NCI-H748 treated with DMSO at 0.1 percent for 48 hours (cell line): ENCODE measurements around the gene UBE2E2.

Experiments
- DNase-seq: peaks from one replicate; lab custom pipeline; 2025; lab: John Stamatoyannopoulos, UW

The UBE2E2 gene

DNA sequence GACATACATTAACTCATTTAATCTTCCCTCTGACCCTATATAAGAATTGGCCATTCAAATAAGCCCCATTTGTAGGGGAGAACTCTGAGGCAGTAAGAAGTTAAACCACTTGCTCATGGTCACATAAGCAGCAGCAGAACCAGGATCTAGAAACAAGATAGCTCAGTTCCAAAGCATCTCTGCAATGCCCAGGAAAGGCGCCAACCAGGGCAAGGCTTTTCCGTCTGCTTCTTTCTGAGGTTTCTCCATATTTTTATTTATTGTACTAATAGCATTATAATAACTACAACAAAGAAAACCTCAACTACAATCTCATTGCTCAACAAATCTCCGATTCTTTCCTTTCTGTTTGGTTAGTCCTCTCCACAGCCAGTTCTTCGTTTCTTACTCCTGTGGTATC, 4.3 kb upstream of the UBE2E2 start:
- DNase-seq: no peak

DNA sequence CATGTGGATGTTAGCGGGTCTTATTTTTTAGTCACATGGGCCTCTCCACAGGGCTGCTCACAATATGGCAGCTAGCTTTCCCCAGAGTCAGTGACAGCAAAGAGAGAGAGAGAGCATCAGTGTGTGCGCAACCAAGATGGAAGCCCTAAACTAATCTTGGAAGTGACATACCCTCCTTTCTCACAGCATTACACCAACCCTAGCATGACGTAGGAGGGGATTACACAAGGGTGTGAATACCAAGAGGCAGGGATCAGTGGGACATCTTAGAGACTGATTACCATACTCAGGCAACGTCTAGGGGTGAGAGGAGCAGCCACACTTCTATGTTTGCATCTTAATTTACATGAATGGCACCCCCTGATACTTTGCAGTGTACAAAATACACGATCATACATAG, 3.5 kb upstream of the UBE2E2 start:
- DNase-seq: no peak

DNA sequence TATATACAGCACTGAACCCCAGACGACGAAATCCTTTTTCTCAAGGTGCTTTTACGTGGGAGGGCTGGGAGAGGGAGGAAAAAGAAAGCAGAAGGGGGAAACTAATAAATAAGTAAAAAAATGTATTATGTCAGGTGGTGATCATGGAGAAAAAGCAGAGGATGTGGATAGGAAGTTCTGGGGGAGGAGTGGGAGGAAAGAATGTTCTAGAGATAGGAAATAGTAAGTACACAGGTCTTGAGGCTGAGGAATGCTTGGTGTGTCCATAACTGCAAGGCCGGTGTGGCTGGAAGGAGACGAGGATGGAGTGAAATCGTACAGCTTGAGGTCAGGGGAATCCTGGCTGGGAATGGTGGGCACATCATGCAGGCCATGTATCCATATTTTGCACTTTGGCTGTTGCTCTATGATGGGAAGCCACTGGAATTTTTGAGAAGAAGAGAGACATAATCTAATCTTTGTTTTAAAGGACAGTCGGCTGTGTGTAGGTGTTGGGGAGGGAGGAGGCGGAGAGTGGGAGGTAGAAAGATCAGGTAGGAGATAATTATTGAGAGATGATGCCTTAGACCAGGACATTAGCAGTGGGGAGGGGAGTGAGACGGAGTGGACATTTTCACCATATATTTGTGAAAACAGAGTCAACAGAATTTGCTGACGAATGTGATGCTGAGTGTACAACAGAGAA, 1.8 kb upstream of the UBE2E2 start:
- no peak for DNase-seq

DNA sequence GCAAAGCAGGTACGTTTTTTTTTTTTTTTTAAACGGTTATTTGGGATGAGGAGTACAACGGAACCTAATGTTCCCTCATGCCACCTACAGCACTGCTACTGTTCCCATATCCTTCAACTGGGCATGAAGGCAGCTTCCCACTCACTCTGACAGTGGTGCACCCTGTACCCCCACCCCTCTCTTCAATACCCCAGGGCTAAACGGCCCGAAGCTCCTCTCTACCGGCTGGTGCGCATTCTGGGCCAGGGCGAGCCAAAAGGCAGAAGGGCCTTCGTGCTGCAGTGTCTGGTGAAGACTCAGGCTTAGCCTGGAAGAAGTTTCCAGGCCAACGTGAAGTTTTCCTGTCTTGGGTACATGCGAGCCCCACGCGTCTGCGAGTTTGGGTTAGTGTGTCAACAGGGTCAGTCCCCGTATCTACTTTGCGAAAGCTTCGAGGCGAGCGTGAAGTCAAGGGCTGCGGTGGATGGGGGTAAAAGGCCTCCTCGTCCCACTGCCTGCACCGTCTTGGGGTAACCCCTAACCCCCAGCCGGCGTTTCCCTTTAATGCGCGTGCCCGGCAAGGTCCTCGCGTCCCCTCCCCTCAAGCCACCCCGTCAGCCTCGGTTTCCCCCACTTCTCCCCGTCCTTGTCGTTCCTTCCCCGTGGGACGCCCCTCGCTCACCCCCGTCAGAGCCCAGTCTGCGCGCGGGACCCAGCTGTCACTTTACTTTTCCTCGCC, 765 bp upstream of the UBE2E2 start:
- no peak for DNase-seq

DNA sequence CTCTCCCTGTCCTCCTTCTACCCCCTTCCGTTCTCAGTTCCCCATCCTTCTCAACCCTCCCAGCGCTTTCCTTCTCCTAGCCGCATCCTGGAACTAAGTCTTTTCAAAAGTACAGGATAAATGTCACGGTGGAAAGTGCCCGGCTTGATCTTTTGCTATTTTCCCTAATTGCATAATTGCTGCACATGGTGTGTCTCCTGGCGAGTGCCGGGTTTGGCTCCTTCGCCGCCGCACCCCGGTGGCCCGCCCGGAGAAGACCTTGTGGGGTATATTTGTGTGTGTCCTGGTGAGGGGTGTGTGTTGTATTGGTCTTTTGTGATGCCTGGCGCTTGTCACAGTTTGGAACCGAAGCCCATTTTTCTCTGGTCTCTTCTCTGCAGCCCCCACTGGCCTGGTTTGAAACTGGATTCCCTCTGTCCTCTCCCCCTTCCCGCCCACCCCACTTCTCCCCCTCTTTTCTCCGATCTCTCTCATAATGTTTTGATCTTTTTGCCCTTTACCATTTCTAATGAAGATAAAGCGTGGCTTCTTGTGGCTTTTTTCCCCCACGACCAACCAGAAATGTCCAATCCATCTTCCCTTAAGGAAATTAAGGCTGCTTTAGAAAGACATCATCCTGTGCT, 692 bp downstream of the UBE2E2 start:
- DNase-seq: peak; percentile 13

DNA sequence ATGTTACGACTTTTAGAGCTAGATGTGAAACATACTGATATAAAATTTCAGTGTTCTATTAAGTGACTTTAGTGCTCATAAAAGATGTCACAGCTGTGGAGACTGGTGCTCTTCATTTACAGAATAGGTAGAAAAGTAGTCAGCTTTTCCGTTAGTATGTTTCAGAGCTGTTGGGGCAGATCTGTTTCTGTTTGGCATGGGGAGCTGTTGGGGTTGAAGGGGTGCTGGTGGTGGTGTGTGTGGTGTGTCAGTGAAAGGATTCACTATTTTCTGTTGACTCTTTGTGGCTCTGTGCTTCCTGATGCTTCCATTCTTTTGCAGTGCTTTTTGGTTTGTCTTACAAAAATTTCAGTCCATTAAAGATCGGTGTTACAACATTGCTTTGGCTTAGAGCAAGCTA, 3.2 kb downstream of the UBE2E2 start:
- DNase-seq: no peak

DNA sequence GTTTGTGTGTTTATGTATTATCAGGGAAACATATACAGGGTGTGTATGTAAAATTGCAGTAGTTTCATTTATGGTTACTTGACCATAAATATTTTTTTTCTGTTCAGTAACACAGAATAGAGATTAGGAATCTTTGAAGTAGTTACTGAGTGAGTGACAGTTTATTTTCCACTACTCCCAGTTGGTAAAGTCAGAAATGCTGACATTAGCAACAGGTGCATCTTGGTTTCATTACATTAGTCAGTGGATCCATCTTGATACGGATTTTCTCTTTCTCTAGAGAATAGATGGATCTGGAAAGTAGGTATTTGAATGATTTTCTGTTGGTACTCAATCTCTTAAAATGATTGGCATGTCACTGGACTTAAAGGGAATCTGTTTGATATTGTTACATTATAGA, 6.0 kb downstream of the UBE2E2 start:
- DNase-seq: no peak

DNA sequence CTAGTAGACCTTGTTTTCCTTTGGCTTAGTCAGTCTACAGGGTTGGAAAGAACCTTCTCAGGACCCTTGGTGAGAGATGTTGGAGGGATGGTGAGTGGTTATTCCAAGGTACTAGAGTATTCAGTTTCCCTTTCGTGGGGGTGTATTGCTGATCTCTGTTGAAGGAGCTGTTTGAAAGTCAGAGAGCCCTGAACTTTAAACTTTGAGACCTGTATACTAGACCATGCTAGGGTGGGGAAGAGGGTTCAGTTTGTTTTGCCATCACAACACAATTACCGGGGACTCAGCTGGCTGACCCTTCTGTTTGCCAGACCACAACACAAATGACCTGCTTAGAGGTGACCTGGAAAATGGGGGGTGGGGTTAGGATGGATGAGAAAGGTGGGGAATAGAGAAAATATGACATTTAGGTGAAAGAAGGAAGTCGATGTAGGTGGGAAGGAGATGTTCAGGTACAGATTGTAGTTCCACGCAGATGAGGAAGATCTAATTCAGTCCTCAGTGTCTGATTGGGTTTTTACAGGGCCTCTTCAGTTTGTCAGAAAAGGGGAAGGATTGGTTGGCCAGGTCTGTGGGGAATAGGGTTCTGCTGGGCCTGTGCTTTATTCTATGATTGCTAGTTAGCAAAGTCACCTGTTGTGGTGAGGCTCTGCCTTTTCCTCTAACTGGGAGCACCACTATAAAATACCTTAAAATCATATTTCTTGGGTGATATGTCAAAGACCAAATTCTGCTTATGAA, 6.8 kb downstream of the UBE2E2 start:
- no peak for DNase-seq

DNA sequence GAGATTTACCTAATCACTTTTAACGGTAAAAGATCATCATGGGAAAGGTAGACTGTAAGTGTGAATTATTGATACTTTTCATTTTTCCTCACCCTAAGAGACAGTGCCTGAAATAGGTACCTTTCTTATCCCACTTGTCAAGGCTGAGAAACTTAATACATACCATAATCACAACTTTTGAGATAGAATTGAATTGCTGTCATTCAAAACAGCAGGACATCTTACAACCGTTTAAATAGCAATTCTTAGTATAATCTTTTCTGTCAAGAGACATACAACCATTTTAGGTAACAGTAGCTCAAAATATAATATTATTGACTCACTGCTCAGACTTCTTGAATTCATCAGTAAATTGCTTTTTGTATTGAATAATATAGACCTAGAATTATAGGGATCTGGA, 10.7 kb downstream of the UBE2E2 start:
- no peak for DNase-seq

DNA sequence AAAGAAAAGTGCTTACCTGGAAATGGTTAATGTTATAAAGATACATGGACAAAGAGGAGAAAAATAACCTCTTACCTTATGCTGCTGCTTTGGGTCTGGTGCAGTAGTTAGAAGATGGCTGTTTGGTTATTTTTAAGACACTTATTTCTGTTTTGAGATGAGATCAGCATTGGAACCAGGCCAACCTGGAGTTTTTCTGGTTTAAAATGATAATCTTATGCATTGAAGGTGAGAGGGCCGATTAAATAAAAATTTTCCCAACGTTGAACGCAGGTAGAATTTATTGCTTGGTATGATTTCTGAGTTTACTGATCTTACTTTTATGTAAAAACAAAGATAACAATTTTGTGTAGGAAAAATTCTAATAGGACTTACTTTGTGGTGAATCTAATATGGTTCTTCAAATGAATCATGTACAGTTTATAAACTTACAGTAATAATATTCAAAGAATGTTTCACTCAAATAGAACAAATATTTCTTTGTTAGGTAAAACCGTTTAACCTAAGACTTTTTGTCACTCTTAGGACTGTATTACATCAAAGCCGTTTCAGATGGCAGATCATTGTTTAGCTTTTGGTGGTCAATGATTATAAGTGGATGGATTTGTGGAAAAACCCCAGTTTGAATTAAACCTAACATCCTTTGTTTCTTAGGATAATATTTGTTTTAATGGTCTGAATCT, 14.9 kb downstream of the UBE2E2 start:
- DNase-seq: no peak

DNA sequence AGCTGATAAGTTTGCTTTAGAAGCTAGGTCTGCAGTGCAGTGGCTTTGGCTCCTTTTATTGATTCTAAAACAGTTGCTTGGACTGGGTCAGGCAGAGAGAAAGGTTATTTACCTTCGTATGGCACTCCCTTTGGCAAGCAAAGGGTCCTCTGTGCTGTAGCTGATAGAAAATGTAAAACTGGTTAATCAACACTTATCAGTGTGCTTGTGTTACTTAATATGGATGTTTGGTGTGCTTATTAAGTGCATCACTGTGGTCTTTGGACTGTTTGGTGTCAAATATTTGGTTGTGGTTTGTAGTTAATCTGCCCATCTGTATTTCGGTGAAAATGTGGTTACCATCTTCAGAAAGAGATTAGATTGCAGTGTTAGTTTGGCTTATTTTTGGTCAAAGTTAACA, 16.0 kb downstream of the UBE2E2 start:
- no peak for DNase-seq

DNA sequence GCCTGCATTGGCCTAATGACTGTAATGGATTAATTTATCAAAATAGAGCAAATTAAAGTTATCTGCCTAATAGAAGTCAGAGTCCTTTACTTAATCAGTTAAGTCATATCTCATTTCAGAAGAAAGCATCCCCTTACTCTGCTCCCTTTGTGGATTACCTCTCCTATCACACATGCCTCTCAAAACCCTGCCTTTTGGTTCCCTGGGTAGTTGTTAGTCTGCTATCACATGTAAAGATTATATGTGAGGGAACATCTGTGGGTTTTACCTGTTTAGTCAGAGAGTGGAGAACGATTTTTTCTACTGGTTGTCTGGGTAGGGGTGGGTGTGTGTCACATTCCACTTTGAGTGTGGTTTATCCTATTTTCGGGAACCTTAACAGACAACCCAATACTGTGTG, 16.4 kb downstream of the UBE2E2 start:
- DNase-seq: no peak

DNA sequence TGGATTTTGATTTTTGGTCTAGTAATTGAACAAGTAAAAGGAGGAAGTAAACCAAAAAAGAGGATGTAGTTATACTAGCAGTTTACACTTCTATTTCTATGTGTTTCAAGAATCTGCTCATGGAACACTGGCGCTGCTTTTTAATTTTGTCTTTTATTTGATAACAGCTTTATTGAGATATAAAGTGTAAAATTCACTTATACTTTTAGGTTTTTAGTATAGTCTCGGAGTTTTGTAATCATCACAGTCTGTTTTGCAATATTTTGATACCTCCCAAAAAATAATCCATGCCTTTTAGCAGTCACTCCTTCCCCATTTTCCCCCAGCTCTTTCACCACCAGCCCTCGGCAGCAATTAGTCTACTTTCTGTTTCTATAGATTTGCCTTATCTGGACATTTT, 18.0 kb downstream of the UBE2E2 start:
- DNase-seq: no peak

DNA sequence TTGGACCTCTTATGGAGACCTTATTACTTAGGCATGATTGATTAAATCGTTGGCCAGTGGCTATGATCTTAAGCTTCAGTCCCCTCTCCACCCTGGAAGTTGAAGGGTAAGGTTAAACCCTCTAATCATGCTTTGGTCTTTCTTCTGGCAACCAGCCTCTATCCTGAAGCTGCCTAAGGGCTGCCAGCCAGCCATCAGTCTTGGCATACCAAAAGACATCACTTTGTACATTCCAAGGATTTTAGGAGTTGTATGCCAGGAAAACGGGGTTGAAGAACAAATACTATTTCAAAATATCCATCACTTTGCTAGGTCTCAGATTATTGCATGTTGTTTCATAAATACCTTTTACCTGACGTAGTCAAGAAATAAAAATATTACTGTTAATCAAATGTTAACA, 28.9 kb downstream of the UBE2E2 start:
- DNase-seq: no peak

DNA sequence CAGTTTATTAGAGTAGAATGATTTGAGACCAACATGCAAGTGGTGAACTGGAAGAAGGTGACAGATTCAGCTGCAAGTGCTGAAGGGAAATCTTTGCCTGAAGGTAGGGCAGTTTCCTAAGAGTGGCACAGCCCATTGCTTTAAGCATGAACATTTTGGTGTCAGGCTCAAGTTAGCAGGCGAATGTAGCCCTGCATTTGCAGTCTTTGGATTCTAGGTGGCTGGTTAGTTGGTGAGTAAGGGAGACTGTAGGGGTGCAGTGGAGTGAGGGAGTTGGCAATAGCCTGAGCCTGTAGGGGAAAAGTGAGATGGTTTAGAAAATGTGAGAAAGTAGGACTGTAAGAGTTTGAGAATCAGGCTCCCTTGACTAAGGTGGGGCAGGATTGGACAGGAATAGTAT, 29.7 kb downstream of the UBE2E2 start:
- DNase-seq: no peak

DNA sequence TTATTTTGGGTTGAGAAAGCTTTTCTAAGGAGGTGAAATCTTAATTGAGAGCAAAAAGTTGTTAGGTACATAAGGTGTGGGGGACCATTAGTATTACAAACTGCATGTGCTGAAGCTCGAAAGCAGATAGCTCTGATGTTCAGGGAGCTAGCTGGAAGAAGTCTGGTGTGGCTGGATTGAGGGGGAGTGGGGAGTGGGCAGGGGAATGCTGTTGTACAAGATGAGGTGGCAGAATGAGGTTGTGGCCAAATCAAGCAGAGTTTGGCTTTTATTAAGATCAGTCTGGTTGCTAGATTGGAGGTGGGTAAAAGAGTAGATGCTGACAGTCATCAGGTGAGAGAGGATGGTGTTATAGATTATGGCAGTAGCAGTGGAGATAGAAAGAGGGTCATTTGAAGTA, 32.1 kb downstream of the UBE2E2 start:
- no peak for DNase-seq

DNA sequence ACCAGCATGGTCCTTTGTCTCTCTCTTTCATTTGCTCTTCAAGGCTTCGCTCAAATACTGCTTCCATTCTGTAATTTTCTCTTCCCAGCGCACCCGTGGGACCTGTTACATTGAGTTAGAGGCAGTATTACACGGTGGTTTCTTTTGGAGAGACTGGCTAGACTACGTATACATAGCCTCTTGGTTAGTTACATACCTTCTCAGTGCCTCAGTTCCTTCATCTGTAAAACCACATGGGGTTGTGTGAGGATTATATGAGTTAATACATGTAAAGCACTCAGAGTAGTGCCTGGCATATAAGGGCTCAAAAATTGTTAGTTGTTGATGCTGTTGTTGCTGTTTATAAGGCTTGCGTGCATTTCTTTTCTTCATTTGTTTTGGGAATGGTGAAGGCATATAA, 33.8 kb downstream of the UBE2E2 start:
- no peak for DNase-seq

DNA sequence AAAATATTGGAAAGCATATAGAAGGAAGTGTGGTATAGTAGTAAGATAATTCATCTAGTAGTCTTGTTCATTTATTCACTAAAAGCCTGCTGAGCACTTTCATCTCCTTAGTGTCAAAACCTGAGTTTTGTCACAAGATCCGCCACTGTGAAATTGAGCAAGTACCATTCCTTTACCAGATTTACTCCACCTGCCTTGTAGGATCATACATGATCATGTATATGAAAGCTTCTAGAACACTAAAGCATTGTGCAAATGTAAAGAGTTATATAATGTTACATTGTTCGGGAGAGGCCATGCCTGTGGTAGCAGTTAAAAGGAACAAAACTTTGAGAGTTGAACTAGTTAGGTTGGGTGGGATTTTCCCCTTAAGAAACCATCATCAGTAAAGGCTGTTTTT, 35.0 kb downstream of the UBE2E2 start:
- DNase-seq: no peak

DNA sequence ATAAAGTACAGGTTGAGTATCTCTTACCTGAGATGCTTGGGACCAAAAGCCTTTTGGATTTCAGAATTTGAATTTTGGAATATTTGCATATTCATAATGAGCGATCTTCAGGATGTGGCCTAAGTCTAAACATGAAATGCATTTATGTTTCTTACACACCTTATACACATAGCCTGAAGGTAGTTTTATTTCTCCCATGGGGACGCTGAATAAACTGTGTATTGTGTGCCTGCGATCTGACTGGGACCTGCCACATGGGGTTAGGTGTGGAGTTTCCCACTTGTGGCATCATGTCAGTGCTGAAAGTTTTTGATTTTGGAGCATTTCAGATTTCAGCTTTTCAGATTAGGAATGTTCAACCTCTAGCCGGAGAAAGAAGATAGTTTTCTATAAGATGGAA, 35.5 kb downstream of the UBE2E2 start:
- DNase-seq: no peak

DNA sequence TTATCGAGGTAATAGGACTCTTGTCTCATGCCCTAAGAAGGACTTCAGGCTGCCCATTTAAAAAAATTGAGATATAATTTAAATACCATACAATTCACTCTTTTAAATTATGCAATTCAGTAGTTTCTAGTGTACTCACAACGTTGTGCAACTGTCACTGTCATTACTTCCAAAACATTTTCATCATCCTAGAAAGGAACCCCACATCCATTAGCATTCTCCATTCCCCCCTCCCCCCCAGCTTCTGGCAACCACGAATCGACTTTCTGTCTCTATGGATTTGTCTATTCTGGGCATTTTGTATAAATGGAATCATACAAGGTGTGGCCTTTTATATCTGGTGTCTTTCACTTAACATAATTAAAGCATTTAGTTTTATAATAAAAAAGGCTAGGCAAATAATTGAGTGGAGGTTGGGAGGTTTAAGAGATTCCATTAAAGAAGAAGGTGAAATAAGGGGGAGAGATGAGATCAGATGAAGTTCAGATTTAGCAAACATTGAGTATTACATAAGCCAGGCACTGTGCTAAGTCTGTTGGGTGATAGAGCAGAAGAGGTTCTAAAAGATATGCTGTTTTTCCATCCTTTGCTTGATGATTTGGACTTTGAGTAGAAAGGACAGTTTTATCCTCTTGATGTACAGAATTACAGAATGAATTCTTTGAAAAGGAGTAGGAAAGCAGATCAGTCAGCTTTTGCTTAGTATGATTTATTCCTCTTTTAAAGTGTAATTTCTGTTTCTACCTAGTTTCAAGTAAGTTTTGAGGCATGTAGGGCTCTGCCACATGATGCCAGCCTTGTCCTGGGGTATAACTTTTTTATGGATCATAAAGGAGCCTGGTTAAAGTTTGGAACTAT, 36.3 kb downstream of the UBE2E2 start:
- DNase-seq: no peak

DNA sequence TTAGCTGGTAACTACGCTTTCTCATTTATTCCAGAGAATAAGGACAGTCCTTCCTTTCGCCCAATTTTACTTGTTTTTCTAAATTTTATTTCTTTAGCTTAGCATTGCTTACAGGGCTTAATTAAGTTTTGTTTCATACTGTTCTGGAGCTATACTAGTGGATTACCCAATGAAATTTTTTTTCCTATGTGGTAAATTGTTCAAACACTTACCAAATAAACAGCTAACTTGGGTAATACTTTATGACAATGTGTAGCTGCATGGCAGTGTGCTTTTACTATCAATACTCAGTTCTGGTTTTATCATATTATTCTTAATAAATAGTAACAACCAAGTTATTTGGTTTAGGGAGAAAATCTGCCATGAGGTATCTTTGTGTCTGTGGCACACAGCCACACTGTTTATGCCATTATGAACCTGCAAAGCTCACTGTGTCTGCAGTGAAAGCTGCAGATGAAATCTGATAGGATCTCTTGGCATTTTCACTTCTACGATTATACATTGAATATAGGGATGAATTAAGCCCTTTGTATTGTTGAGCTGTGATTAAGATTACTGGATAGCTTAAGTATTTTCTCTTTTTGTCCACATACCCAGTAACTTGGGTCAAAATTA, 37.2 kb downstream of the UBE2E2 start:
- no peak for DNase-seq
